H1 (cell line): Measurements from ENCODE around the gene STX16. TPM values are rescaled to one million over a fixed set of nuclear protein-coding genes. Genes with fewer than 3 reads are reported as not detected.

Experiments
- CTCF ChIA-PET: fragments of 300-600 bp; sonication (Branson Sonifier 250); formaldehyde crosslinking; loops from one replicate; lab custom pipeline; 2021; ENCODE audit not compliant: partially characterized antibody; lab: Charles Lee
- POLR2A ChIA-PET: fragments of 300-600 bp; sonication (Branson Sonifier 250); formaldehyde crosslinking; loops from one replicate; lab custom pipeline; 2021; ENCODE audit warnings: inconsistent platforms; ENCODE audit not compliant: partially characterized antibody; lab: Charles Lee
- DNase-seq, 2 experiments: peaks; one replicate each; pipeline versions ENCODE4 v3.0.0 to v3.0.0-alpha.2; 2010 to 2022; ENCODE audit warnings: low spot score in 2 of 2, low read depth in 1 of 2, mixed read lengths in 1 of 2
- FAIRE-seq: peaks from 2 replicates; lab custom pipeline; 2011; peaks lifted over from hg19 to GRCh38; lab: Jason Lieb, UNC
- H2AFZ ChIP-seq: 2 replicates; pipeline ENCODE4 v1.8.1; 2012; ENCODE audit warnings: low read length, inconsistent platforms
- H2AK5ac ChIP-seq: 2 replicates; pipeline ENCODE4 v1.6.1; 2013; ENCODE audit warnings: low read depth, low read length
- H2BK120ac ChIP-seq: replicated peaks from 2 replicates; pipeline ENCODE3; 2013; ENCODE audit warnings: low read depth, low read length, inconsistent platforms
- H2BK12ac ChIP-seq: 2 replicates; pipeline ENCODE4 v1.6.1; 2013; ENCODE audit warnings: low read depth, low read length
- H2BK15ac ChIP-seq: 2 replicates; pipeline ENCODE4 v1.6.1; 2013; ENCODE audit warnings: low read length
- H2BK20ac ChIP-seq: 2 replicates; pipeline ENCODE4 v1.6.1; 2013; ENCODE audit warnings: low read length
- H2BK5ac ChIP-seq: 2 replicates; pipeline ENCODE4 v1.6.1; 2013; ENCODE audit warnings: low read depth, low read length
- H3K14ac ChIP-seq: 2 replicates; pipeline ENCODE4 v1.6.1; 2013; ENCODE audit warnings: inconsistent platforms; ENCODE audit not compliant: insufficient read length
- H3K18ac ChIP-seq: 2 replicates; pipeline ENCODE4 v1.6.1; 2013; ENCODE audit warnings: low read length; ENCODE audit errors: extremely low read depth
- H3K23ac ChIP-seq: 2 replicates; pipeline ENCODE4 v1.6.1; 2013; ENCODE audit warnings: inconsistent platforms; ENCODE audit not compliant: insufficient read length
- H3K23me2 ChIP-seq: 2 replicates; pipeline ENCODE4 v1.6.1; 2013; ENCODE audit warnings: low read depth, low read length
- H3K27ac ChIP-seq: 2 replicates; pipeline ENCODE4 v1.6.1; 2011; ENCODE audit warnings: low read depth, low read length, inconsistent platforms
- H3K27me3 ChIP-seq, 4 experiments: replicated peaks in 1 of 4; 1 replicate in 1 of 4; 2 replicates in 3 of 4; pipeline versions ENCODE4 v1.6.1 to v1.8.1; 2011 to 2013; ENCODE audit warnings: low read length in 3 of 4, mild to moderate bottlenecking in 3 of 4, inconsistent platforms in 2 of 4, mixed read lengths in 2 of 4, moderate library complexity in 1 of 4; ENCODE audit not compliant: control insufficient read depth in 3 of 4, insufficient read depth in 3 of 4; ENCODE audit errors: extremely low read depth in 1 of 4
- H3K36me3 ChIP-seq, 4 experiments: 2 replicates each; pipeline versions ENCODE4 v1.6.1 to v1.8.1; 2011 to 2013; ENCODE audit warnings: mild to moderate bottlenecking in 4 of 4, low read length in 3 of 4, moderate library complexity in 2 of 4, control low read depth in 1 of 4, inconsistent platforms in 1 of 4; ENCODE audit not compliant: insufficient read depth in 4 of 4, control insufficient read depth in 2 of 4
- H3K4ac ChIP-seq: replicated peaks from 2 replicates; pipeline ENCODE3; 2013; ENCODE audit warnings: low read length, low read depth, mixed read lengths, inconsistent platforms; ENCODE audit not compliant: insufficient read length
- H3K4me1 ChIP-seq, 4 experiments: replicated peaks in 1 of 4; 1 replicate in 1 of 4; 2 replicates in 3 of 4; pipeline versions ENCODE4 v1.6.1 to v1.8.1; 2011 to 2013; ENCODE audit warnings: low read length in 3 of 4, inconsistent platforms in 2 of 4, mixed read lengths in 1 of 4; ENCODE audit not compliant: insufficient read depth in 4 of 4, control insufficient read depth in 3 of 4
- H3K4me2 ChIP-seq, 2 experiments: 2 replicates each; pipeline versions ENCODE4 v1.6.1 to v1.8.1; 2011 to 2013; ENCODE audit warnings: low read depth in 2 of 2, low read length in 2 of 2, control low read depth in 1 of 2, inconsistent platforms in 1 of 2, mild to moderate bottlenecking in 1 of 2; ENCODE audit not compliant: insufficient read depth in 1 of 2
- H3K4me3 ChIP-seq, 4 experiments: fragments of 200-600, 300-600 bp in 1 of 4; sonication (generic), shearing (Covaris generic), sonication (Bioruptor Twin) in 1 of 4; 2 replicates each; pipeline versions ENCODE4 v1.5.1 to v1.8.1; 2011 to 2016; ENCODE audit warnings: low read length in 4 of 4, low read depth in 3 of 4, control low read depth in 2 of 4, inconsistent platforms in 2 of 4, mild to moderate bottlenecking in 2 of 4, mixed read lengths in 1 of 4, moderate library complexity in 1 of 4; ENCODE audit not compliant: insufficient read depth in 2 of 4; ENCODE audit errors: extremely low read depth in 1 of 4
- H3K56ac ChIP-seq: replicated peaks from 2 replicates; pipeline ENCODE3; 2013; ENCODE audit warnings: low read depth, mild to moderate bottlenecking, mixed read lengths, low read length, inconsistent platforms; ENCODE audit not compliant: insufficient read length
- H3K79me1 ChIP-seq: 2 replicates; pipeline ENCODE4 v1.6.1; 2013; ENCODE audit warnings: low read depth, low read length, control low read depth
- H3K79me2 ChIP-seq, 2 experiments: 2 replicates each; pipeline versions ENCODE4 v1.6.1 to v1.8.1; 2012 to 2013; ENCODE audit warnings: low read length in 2 of 2, mild to moderate bottlenecking in 2 of 2, inconsistent platforms in 1 of 2; ENCODE audit not compliant: insufficient read depth in 2 of 2, control insufficient read depth in 1 of 2
- H3K9ac ChIP-seq, 4 experiments: replicated peaks in 1 of 4; 1 replicate in 1 of 4; 2 replicates in 3 of 4; pipeline versions ENCODE4 v1.6.1 to v1.8.1; 2011 to 2013; ENCODE audit warnings: low read depth in 3 of 4, low read length in 3 of 4, control low read depth in 2 of 4, mild to moderate bottlenecking in 2 of 4, moderate library complexity in 2 of 4, inconsistent platforms in 1 of 4; ENCODE audit errors: extremely low read depth in 1 of 4
- H3K9me3 ChIP-seq, 2 experiments: 2 replicates each; pipeline versions ENCODE4 v1.6.1 to v1.8.1; 2012 to 2013; ENCODE audit warnings: mild to moderate bottlenecking in 2 of 2, moderate library complexity in 2 of 2, control low read depth in 1 of 2, inconsistent platforms in 1 of 2, low read depth in 1 of 2, low read length in 1 of 2, mixed read lengths in 1 of 2; ENCODE audit not compliant: insufficient read depth in 2 of 2
- H4K20me1 ChIP-seq, 2 experiments: replicated peaks in 1 of 2; 2 replicates each; pipeline versions ENCODE3 to v1.8.1; 2011 to 2013; ENCODE audit warnings: inconsistent platforms in 2 of 2, low read length in 2 of 2, mild to moderate bottlenecking in 1 of 2; ENCODE audit not compliant: insufficient read depth in 2 of 2, control insufficient read depth in 1 of 2
- H4K5ac ChIP-seq: 2 replicates; pipeline ENCODE4 v1.6.1; 2013; ENCODE audit warnings: low read length, low read depth, mixed read lengths, inconsistent platforms; ENCODE audit not compliant: insufficient read length
- H4K8ac ChIP-seq: 2 replicates; pipeline ENCODE4 v1.8.0; 2013; ENCODE audit warnings: mild to moderate bottlenecking, moderate library complexity, low read length, inconsistent platforms; ENCODE audit not compliant: insufficient read depth; ENCODE audit errors: extremely low read depth
- H4K91ac ChIP-seq: replicated peaks from 2 replicates; pipeline ENCODE3; 2013; ENCODE audit warnings: low read length, mixed read lengths, inconsistent platforms; ENCODE audit not compliant: insufficient read length
- WGBS, 2 experiments: shearing (Covaris generic) in 1 of 2; methylation state at CpG; one replicate each; pipeline versions ENCODE4 v1.1.6 to v1.1.7; 2013 to 2015; ENCODE audit warnings: low lambda C conversion rate in 2 of 2, mixed read lengths in 2 of 2, inconsistent platforms in 1 of 2, low coverage in 1 of 2, missing lambda C conversion rate in 1 of 2; ENCODE audit not compliant: insufficient replicate concordance in 2 of 2, insufficient coverage in 1 of 2, insufficient read length in 1 of 2; ENCODE audit errors: extremely low coverage in 1 of 2, missing lambda C conversion rate in 1 of 2; 5-methylcytosine and 5-hydroxymethylcytosine counted together
- polyA plus RNA-seq, 7 experiments: library from polyadenylated mRNA; depleted of rRNA in 3 of 7; stranded (reverse) in 5 of 7; unstranded in 2 of 7; fragments of >200 nt in 5 of 7; fragments of 200-250 nt in 2 of 7; gene quantifications; 1 replicate in 5 of 7; 2 replicates in 1 of 7; 4 replicates in 1 of 7; pipeline versions ENCODE4 v1.2.1 to v1.2.3, GENCODE V29; 2011 to 2013; ENCODE audit warnings: missing spikeins in 2 of 7, mixed read lengths in 2 of 7
- total RNA-seq: library from RNA; stranded (reverse); fragmentation: NEBNext Ultra II Directional; extraction: Animal tissue kit (Norgen Biotek cat#: 25700); gene quantifications from 2 replicates; pipeline ENCODE4 v1.2.1, GENCODE V29; 2021
- TF ChIP-seq, protein P1 (sequence below), 3 experiments: IDR thresholded peaks; 1 replicate in 2 of 3; 2 replicates in 1 of 3; pipeline versions ENCODE4 v1.5.1 to v1.6.1; 2011; ENCODE audit warnings: low read length in 3 of 3, mild to moderate bottlenecking in 3 of 3, inconsistent platforms in 2 of 3, low read depth in 1 of 3, moderate library complexity in 1 of 3; ENCODE audit not compliant: insufficient read depth in 1 of 3; ENCODE audit errors: control extremely low read depth in 1 of 3

STX16 gene
- total and polyA plus RNA-seq, 2 of the 8 experiments (the other 6 are each of a cell fraction or from before 2014, with no cell fraction given), result 45.2 to 61.6 TPM

DNA sequence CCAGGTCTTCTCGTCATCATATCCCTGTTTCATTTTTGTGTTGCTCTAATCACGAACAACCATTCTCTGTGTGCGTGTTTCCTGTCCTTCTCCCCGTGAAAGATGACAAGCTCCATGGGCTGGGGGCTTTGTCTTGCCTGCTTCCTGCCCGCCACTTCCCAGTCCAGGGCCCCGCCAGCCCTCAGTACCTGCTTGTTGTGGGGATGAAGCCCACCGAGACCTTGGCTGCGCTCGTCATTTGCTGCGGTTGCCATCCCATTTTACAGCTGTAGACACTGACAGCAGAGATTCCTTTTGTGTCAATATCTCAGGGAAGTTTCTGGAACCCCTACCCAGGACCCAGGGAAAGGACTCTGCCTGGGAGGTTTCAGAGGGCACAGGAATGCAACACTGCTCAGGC, 40.3 kb upstream of the STX16 start:
- Histone ChIP-seq H3K23ac (no peak overlapping the region), H3K56ac (no peak overlapping the region), H4K8ac (no peak overlapping the region; the same call in 1 of the 2 replicates), H3K9ac (no peak overlapping the region), H3K14ac (no peak overlapping the region), H3K23me2 (no peaks in the 10 kb centered on the region), H3K27me3 (no peaks in the 10 kb centered on the region; a peak in 2 of 7 replicates), H2AK5ac (no peak overlapping the region), H2BK120ac (no peak overlapping the region), H3K9me3 (no peaks in the 10 kb centered on the region; a peak in 1 of 4 replicates), H4K5ac (no peak overlapping the region), H3K4ac (no peak overlapping the region), H3K18ac (no peak overlapping the region), H3K79me2 (no peaks in the 10 kb centered on the region), H2BK5ac (no peak overlapping the region), H3K4me2 (no peak overlapping the region), H2BK15ac (no peak overlapping the region), H3K36me3 (no peaks in the 10 kb centered on the region; a peak in 1 of 8 replicates), H3K27ac (no peak overlapping the region), H3K4me1 (no peaks in the 10 kb centered on the region; a peak in 2 of 7 replicates), H2BK20ac (no peak overlapping the region), H2AFZ (no peak overlapping the region), H2BK12ac (no peak overlapping the region), H4K91ac (no peak overlapping the region), H3K4me3 (no peak overlapping the region), H3K79me1 (no peaks in the 10 kb centered on the region), H4K20me1 (no peaks in the 10 kb centered on the region)
- FAIRE-seq, result no peak
- ChIA-PET POLR2A (interaction anchor here (1.1 to 1.4 kb wide), 2 partner anchors 8 to 40 kb away, joined by 3 read pairs; partner anchors contain the start of gene STX16), CTCF (interaction anchor here (0.7 to 1.5 kb wide), 7 partner anchors 8 to 127 kb away, joined by 3 to 5 read pairs (median 4); no protein-coding TSS in a partner anchor)
- no peak for DNase-seq
- 90% methylated on average over 10 of the region's 10 CpGs; no CpG with 5 or more reads in 1 of the 2 experiments for WGBS, 2 experiments
- TF ChIP-seq, protein P1, sequence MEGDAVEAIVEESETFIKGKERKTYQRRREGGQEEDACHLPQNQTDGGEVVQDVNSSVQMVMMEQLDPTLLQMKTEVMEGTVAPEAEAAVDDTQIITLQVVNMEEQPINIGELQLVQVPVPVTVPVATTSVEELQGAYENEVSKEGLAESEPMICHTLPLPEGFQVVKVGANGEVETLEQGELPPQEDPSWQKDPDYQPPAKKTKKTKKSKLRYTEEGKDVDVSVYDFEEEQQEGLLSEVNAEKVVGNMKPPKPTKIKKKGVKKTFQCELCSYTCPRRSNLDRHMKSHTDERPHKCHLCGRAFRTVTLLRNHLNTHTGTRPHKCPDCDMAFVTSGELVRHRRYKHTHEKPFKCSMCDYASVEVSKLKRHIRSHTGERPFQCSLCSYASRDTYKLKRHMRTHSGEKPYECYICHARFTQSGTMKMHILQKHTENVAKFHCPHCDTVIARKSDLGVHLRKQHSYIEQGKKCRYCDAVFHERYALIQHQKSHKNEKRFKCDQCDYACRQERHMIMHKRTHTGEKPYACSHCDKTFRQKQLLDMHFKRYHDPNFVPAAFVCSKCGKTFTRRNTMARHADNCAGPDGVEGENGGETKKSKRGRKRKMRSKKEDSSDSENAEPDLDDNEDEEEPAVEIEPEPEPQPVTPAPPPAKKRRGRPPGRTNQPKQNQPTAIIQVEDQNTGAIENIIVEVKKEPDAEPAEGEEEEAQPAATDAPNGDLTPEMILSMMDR (IDR thresholded peaks at IDR 0.05; ENCODE audit: control extremely low read depth in 1 of 3, insufficient read depth in 1 of 3, low read depth in 1 of 3, low read length in 3 of 3), result no peak
